Uterus (tissue), 4 donors: ENCODE measurements around the gene DIAPH3. TPM values are rescaled to one million over a fixed set of nuclear protein-coding genes. Genes with fewer than 3 reads are reported as not detected.

ENCODE experiments used
- DNase-seq, 2 donors: peaks; one replicate each; pipeline ENCODE4 v3.0.0-alpha.2; 2019 to 2020
- H3K27ac ChIP-seq, 2 donors: fragments of 200-600 bp; sonication (generic); 1 replicate in 1 of 2; 2 replicates in 1 of 2; pipeline ENCODE4 v1.5.1; 2016 to 2018
- H3K27me3 ChIP-seq, 2 donors: fragments of 200-600 bp; sonication (generic); one replicate each; pipeline ENCODE4 v1.5.1; 2018 to 2019; ENCODE audit warnings: control low read depth in 1 of 2
- H3K36me3 ChIP-seq, 2 donors: fragments of 200-600 bp; sonication (generic); one replicate each; pipeline ENCODE4 v1.5.1; 2019; ENCODE audit warnings: control low read depth in 1 of 2
- H3K4me1 ChIP-seq, 2 donors: fragments of 200-600 bp; sonication (generic); one replicate each; pipeline ENCODE4 v1.5.1; 2018 to 2019; ENCODE audit warnings: control low read depth in 1 of 2
- H3K4me3 ChIP-seq, 2 donors: fragments of 200-600 bp; sonication (generic); 1 replicate in 1 of 2; 2 replicates in 1 of 2; pipeline ENCODE4 v1.5.1; 2018 to 2019; ENCODE audit warnings: mild to moderate bottlenecking in 1 of 2
- H3K9me3 ChIP-seq, 2 donors: fragments of 200-600 bp; sonication (generic); one replicate each; pipeline ENCODE4 v1.5.1; 2019; ENCODE audit warnings: control low read depth in 1 of 2
- CTCF ChIP-seq, 4 experiments: fragments of 200-600 bp in 2 of 4; fragments of 450-650 bp in 2 of 4; sonication (generic) in 2 of 4; IDR thresholded peaks; one replicate each; pipeline ENCODE4 v1.5.1; 2016 to 2019; ENCODE audit warnings: antibody characterized with exemption in 4 of 4, mild to moderate bottlenecking in 2 of 4, moderate library complexity in 1 of 4
- POLR2A ChIP-seq, 2 donors: fragments of 450-650 bp; IDR thresholded peaks; one replicate each; pipeline ENCODE4 v1.6.1; 2016; ENCODE audit warnings: antibody characterized with exemption in 2 of 2, mild to moderate bottlenecking in 1 of 2, moderate library complexity in 1 of 2
- intact Hi-C: fragments of 100-400 bp; cut with DNase I; formaldehyde crosslinking; loops from one replicate; pipeline ENCODE4 v1.15.1; 2023; ENCODE audit warnings: low total_unique reads
- total RNA-seq, 4 donors: library from RNA; depleted of rRNA in 3 of 4; stranded (reverse); fragments of >200 nt in 3 of 4; gene quantifications; one replicate each; pipeline versions ENCODE4 v1.1.0 to v1.2.4, GENCODE V29; 2014 to 2023
- donor health status: DM: yes; HTN: yes; CAD: no.

DIAPH3 gene
- total RNA-seq, 4 donors from 2014 or later: 11.4 TPM; not detected in 3

GRCh38 chr13:59856281-59856810 lies 307.4 kb downstream of the DIAPH3 start:
- Histone ChIP-seq H3K4me1 (no peaks in the 10 kb centered on the region), H3K36me3 (no peaks in the 10 kb centered on the region), H3K4me3 (no peak overlapping the region), H3K9me3 (no peaks in the 10 kb centered on the region), H3K27ac (no peak overlapping the region), H3K27me3 (no peaks in the 10 kb centered on the region)
- TF ChIP-seq CTCF (IDR thresholded peaks at IDR 0.05) (no peak), POLR2A (IDR thresholded peaks at IDR 0.05) (no peak)
- DNase-seq: no peak
- intact Hi-C loops: no loop called here

GRCh38 chr13:59846845-59847620 lies 316.7 kb downstream of the DIAPH3 start:
- no peaks in the 10 kb centered on the region for H3K36me3 ChIP-seq
- no peak for TF ChIP-seq CTCF (IDR thresholded peaks at IDR 0.05)
- TF ChIP-seq POLR2A (IDR thresholded peaks at IDR 0.05): no peak
- no peak overlapping the region for H3K27ac ChIP-seq
- DNase-seq: no peak
- H3K4me1 ChIP-seq: no peaks in the 10 kb centered on the region
- no peaks in the 10 kb centered on the region for H3K27me3 ChIP-seq
- no peaks in the 10 kb centered on the region for H3K9me3 ChIP-seq
- H3K4me3 ChIP-seq: no peak overlapping the region
- intact Hi-C loops: no loop called here

GRCh38 chr13:59843040-59843439 lies 320.7 kb downstream of the DIAPH3 start:
- Histone ChIP-seq H3K4me1 (no peaks in the 10 kb centered on the region), H3K9me3 (no peaks in the 10 kb centered on the region), H3K27ac (no peak overlapping the region), H3K27me3 (no peaks in the 10 kb centered on the region), H3K36me3 (no peaks in the 10 kb centered on the region), H3K4me3 (no peak overlapping the region)
- TF ChIP-seq CTCF (IDR thresholded peaks at IDR 0.05) (no peak), POLR2A (IDR thresholded peaks at IDR 0.05) (no peak)
- intact Hi-C loops: no loop called here
- no peak for DNase-seq

- Histone ChIP-seq H3K27me3 (no peaks in the 10 kb centered on the region), H3K27ac (no peak overlapping the region), H3K4me1 (no peaks in the 10 kb centered on the region), H3K4me3 (no peak overlapping the region), H3K36me3 (no peaks in the 10 kb centered on the region), H3K9me3 (no peaks in the 10 kb centered on the region)
- TF ChIP-seq POLR2A (IDR thresholded peaks at IDR 0.05): no peak
- no peak for TF ChIP-seq CTCF (IDR thresholded peaks at IDR 0.05)
- no peak for DNase-seq
- intact Hi-C loops: no loop called here
Observed at GRCh38 chr13:59842507-59842906, 321.2 kb downstream of the DIAPH3 start.

- intact Hi-C loops: no loop called here
- no peaks in the 10 kb centered on the region for H3K27me3 ChIP-seq
Observed at GRCh38 chr13:59839186-59839585, 324.5 kb downstream of the DIAPH3 start.

More at GRCh38 chr13:59839186-59839585, 324.5 kb downstream of the DIAPH3 start:
- Histone ChIP-seq H3K4me1 (no peaks in the 10 kb centered on the region), H3K27ac (no peak overlapping the region), H3K36me3 (no peaks in the 10 kb centered on the region), H3K4me3 (no peak overlapping the region), H3K9me3 (peaks cover 0 to 2% of the 10 kb centered on the region in 2 donors)
- DNase-seq: no peak
- TF ChIP-seq POLR2A (IDR thresholded peaks at IDR 0.05) (no peak), CTCF (IDR thresholded peaks at IDR 0.05) (no peak)
